HG03469 (cell line): Measurements from ENCODE around the gene CCDC85C.
"Not testable (repeated sequence)": the region's sequence is repeated elsewhere in the genome, so short reads cannot be mapped to it uniquely, and the experiment has no call there.

Experiments
- ATAC-seq: cut with Tn5 transposase; IDR thresholded peaks from one replicate; pipeline ENCODE4 v1.9.1; 2021; ENCODE audit warnings: mild to moderate bottlenecking, moderate library complexity, moderate number of reproducible peaks; ENCODE audit not compliant: unreplicated experiment

The CCDC85C gene

GRCh38 chr14:99603471-99604277 is at the start of gene CCDC85C:
Gene CCDC85C (minus strand): TSS chr14:99604207. CDS start chr14:99603959, 248 bp downstream.
- ATAC-seq: peak; percentile 7

- no peak for ATAC-seq
Observed at GRCh38 chr14:99651953-99652746, 48.1 kb upstream of the CCDC85C start.

- ATAC-seq: no peak
Observed at GRCh38 chr14:99650189-99650588, 46.2 kb upstream of the CCDC85C start.

GRCh38 chr14:99649643-99650042 is 45.6 kb upstream of the CCDC85C start:
- ATAC-seq: no peak

- ATAC-seq: no peak
Observed at GRCh38 chr14:99649219-99649618, 45.2 kb upstream of the CCDC85C start.

GRCh38 chr14:99648027-99648784 is 44.2 kb upstream of the CCDC85C start:
- no peak for ATAC-seq

GRCh38 chr14:99647411-99647810 is 43.4 kb upstream of the CCDC85C start:
- no peak for ATAC-seq

- no peak for ATAC-seq
Observed at GRCh38 chr14:99645545-99646505, 41.8 kb upstream of the CCDC85C start.

GRCh38 chr14:99644723-99645544 is 40.9 kb upstream of the CCDC85C start, which contains the start of gene HHIPL1:
Gene HHIPL1 (plus strand): TSS chr14:99645129. CDS start chr14:99645208, 79 bp downstream.
- ATAC-seq: no peak

GRCh38 chr14:99644035-99644587 is 40.1 kb upstream of the CCDC85C start:
- ATAC-seq: no peak

GRCh38 chr14:99643343-99643742 is 39.3 kb upstream of the CCDC85C start:
- no peak for ATAC-seq

- not testable (repeated sequence) for ATAC-seq
Observed at GRCh38 chr14:99642771-99643170, 38.8 kb upstream of the CCDC85C start.

- ATAC-seq: no peak
Observed at GRCh38 chr14:99637624-99638023, 33.6 kb upstream of the CCDC85C start.

GRCh38 chr14:99636487-99636886 is 32.5 kb upstream of the CCDC85C start:
- ATAC-seq: no peak

- no peak for ATAC-seq
Observed at GRCh38 chr14:99635116-99635515, 31.1 kb upstream of the CCDC85C start.

GRCh38 chr14:99634443-99634842 is 30.4 kb upstream of the CCDC85C start:
- no peak for ATAC-seq

GRCh38 chr14:99633918-99634317 is 29.9 kb upstream of the CCDC85C start:
- ATAC-seq: no peak

- ATAC-seq: no peak
Observed at GRCh38 chr14:99633141-99633540, 29.1 kb upstream of the CCDC85C start.
